Esophagus (tissue), 2 donors: ENCODE results near the gene C2orf49. TPM values are rescaled to one million over a fixed set of nuclear protein-coding genes. Genes with fewer than 3 reads are reported as not detected.

Source experiments
- H3K27ac ChIP-seq, 2 donors: one replicate each; pipeline ENCODE4 v1.5.1; 2013; ENCODE audit warnings: low read depth in 2 of 2, mild to moderate bottlenecking in 2 of 2, inconsistent platforms in 1 of 2, low read length in 1 of 2, moderate library complexity in 1 of 2
- H3K27me3 ChIP-seq, 2 donors: one replicate each; pipeline ENCODE4 v1.6.1; 2013; ENCODE audit warnings: low read length in 2 of 2, control low read depth in 1 of 2, mild to moderate bottlenecking in 1 of 2; ENCODE audit not compliant: insufficient read depth in 2 of 2, control insufficient read depth in 1 of 2
- H3K36me3 ChIP-seq, 2 donors: one replicate each; pipeline ENCODE4 v1.6.1; 2013; ENCODE audit warnings: low read length in 1 of 2; ENCODE audit not compliant: control insufficient read depth in 2 of 2, insufficient read depth in 2 of 2
- H3K4me1 ChIP-seq, 2 donors: one replicate each; pipeline ENCODE4 v1.6.1; 2013; ENCODE audit warnings: low read length in 1 of 2; ENCODE audit not compliant: control insufficient read depth in 2 of 2, insufficient read depth in 2 of 2
- H3K4me3 ChIP-seq, 2 donors: one replicate each; pipeline ENCODE4 v1.5.1; 2013; ENCODE audit warnings: low read length in 2 of 2, mild to moderate bottlenecking in 2 of 2, low read depth in 1 of 2, moderate library complexity in 1 of 2
- H3K9me3 ChIP-seq, 2 donors: one replicate each; pipeline ENCODE4 v1.6.1; 2013; ENCODE audit warnings: mild to moderate bottlenecking in 2 of 2, low read depth in 1 of 2, low read length in 1 of 2, moderate library complexity in 1 of 2; ENCODE audit not compliant: control insufficient read depth in 2 of 2, insufficient read depth in 1 of 2
- WGBS, 2 donors: extraction: QIAGEN DNeasy Blood & Tissue Kit; methylation state at CpG; one replicate each; pipeline ENCODE4 v1.1.7; 2013; 5-methylcytosine and 5-hydroxymethylcytosine counted together
- polyA plus RNA-seq, 2 donors: library from polyadenylated mRNA; stranded (reverse); fragments of 200-250 nt; gene quantifications; one replicate each; pipeline ENCODE4 v1.2.3, GENCODE V29; 2013
- donor health status: healthy with polysubstance abuse.
- donor health status: Bipolar disorder and iron deficiency.

The C2orf49 gene
- polyA plus RNA-seq: 1 to 10 TPM; 6.6 to 8.7 TPM

- peak within 1 kb of the TSS; percentile 59 to 69 for H3K4me3 ChIP-seq
- H3K9me3 ChIP-seq: no peaks in the 10 kb centered on the region
- peak within 1 kb of the TSS; percentile 97 to 98 for H3K27ac ChIP-seq
- H3K27me3 ChIP-seq: no peaks in the 10 kb centered on the region
- H3K36me3 ChIP-seq: peaks cover 3 to 4% of the 10 kb centered on the region in 2 donors
- WGBS, 2 donors: 0% methylated on average over 58 of the region's 58 CpGs
- no peaks in the 10 kb centered on the region for H3K4me1 ChIP-seq
Measured at GRCh38 chr2:105337122-105338019, at the start of gene C2orf49. Gene C2orf49 (plus strand): TSS chr2:105337540. CDS start chr2:105337588, 48 bp downstream.

- Histone ChIP-seq H3K4me3 (no peak overlapping the region), H3K27ac (no peak overlapping the region), H3K36me3 (peaks cover 0 to 17% of the 10 kb centered on the region in 2 donors), H3K27me3 (no peaks in the 10 kb centered on the region), H3K4me1 (no peaks in the 10 kb centered on the region), H3K9me3 (no peaks in the 10 kb centered on the region)
- WGBS, 2 donors: 55 to 65% methylated on average over 5 of the region's 5 CpGs
Measured at GRCh38 chr2:105287692-105288091, 49.6 kb upstream of the C2orf49 start.

GRCh38 chr2:105288133-105288532 is 49.2 kb upstream of the C2orf49 start:
- H3K4me1 ChIP-seq: no peaks in the 10 kb centered on the region
- H3K9me3 ChIP-seq: no peaks in the 10 kb centered on the region
- H3K27me3 ChIP-seq: no peaks in the 10 kb centered on the region
- no peak overlapping the region for H3K27ac ChIP-seq
- peaks cover 0 to 17% of the 10 kb centered on the region in 2 donors for H3K36me3 ChIP-seq
- no peak overlapping the region for H3K4me3 ChIP-seq
- 90 to 93% methylated on average over 7 of the region's 7 CpGs for WGBS, 2 donors

- H3K4me1 ChIP-seq: no peaks in the 10 kb centered on the region
- WGBS, 2 donors: 78 to 86% methylated on average over 6 of the region's 6 CpGs
- no peak overlapping the region for H3K27ac ChIP-seq
- no peaks in the 10 kb centered on the region for H3K27me3 ChIP-seq
- peaks cover 0 to 8% of the 10 kb centered on the region in 2 donors for H3K36me3 ChIP-seq
- H3K9me3 ChIP-seq: no peaks in the 10 kb centered on the region
- no peak overlapping the region for H3K4me3 ChIP-seq
Measured at GRCh38 chr2:105290981-105291660, 46.2 kb upstream of the C2orf49 start.

- Histone ChIP-seq H3K27me3 (no peaks in the 10 kb centered on the region), H3K4me3 (no peak overlapping the region), H3K4me1 (no peaks in the 10 kb centered on the region), H3K27ac (no peak overlapping the region), H3K9me3 (no peaks in the 10 kb centered on the region), H3K36me3 (peaks cover 0 to 8% of the 10 kb centered on the region in 2 donors)
- WGBS, 2 donors: 94 to 95% methylated on average over 2 of the region's 2 CpGs
Measured at GRCh38 chr2:105291981-105292380, 45.4 kb upstream of the C2orf49 start.

- H3K36me3 ChIP-seq: peaks cover 7 to 10% of the 10 kb centered on the region in 2 donors
- no peak overlapping the region for H3K27ac ChIP-seq
- 64 to 72% methylated on average over 6 of the region's 6 CpGs for WGBS, 2 donors
- no peaks in the 10 kb centered on the region for H3K4me1 ChIP-seq
- no peak overlapping the region for H3K4me3 ChIP-seq
- no peaks in the 10 kb centered on the region for H3K27me3 ChIP-seq
- H3K9me3 ChIP-seq: no peaks in the 10 kb centered on the region
Measured at GRCh38 chr2:105294046-105294445, 43.3 kb upstream of the C2orf49 start.

GRCh38 chr2:105294844-105295481 is 42.4 kb upstream of the C2orf49 start:
- no peaks in the 10 kb centered on the region for H3K9me3 ChIP-seq
- WGBS, 2 donors: 35 to 44% methylated on average over 5 of the region's 5 CpGs
- no peaks in the 10 kb centered on the region for H3K4me1 ChIP-seq
- H3K36me3 ChIP-seq: peaks cover 7 to 10% of the 10 kb centered on the region in 2 donors
- no peaks in the 10 kb centered on the region for H3K27me3 ChIP-seq
- H3K27ac ChIP-seq: no peak overlapping the region
- H3K4me3 ChIP-seq: no peak overlapping the region

- H3K4me1 ChIP-seq: no peaks in the 10 kb centered on the region
- WGBS, 2 donors: 72 to 82% methylated on average over 7 of the region's 7 CpGs
- no peaks in the 10 kb centered on the region for H3K27me3 ChIP-seq
- H3K4me3 ChIP-seq: no peak overlapping the region
- no peak overlapping the region for H3K27ac ChIP-seq
- H3K36me3 ChIP-seq: peaks cover 7% of the 10 kb centered on the region in 2 donors
- no peaks in the 10 kb centered on the region for H3K9me3 ChIP-seq
Measured at GRCh38 chr2:105296017-105296611, 41.2 kb upstream of the C2orf49 start.

- Histone ChIP-seq H3K4me3 (no peak overlapping the region), H3K27me3 (no peaks in the 10 kb centered on the region), H3K27ac (no peak overlapping the region), H3K4me1 (no peaks in the 10 kb centered on the region), H3K36me3 (peaks cover 7% of the 10 kb centered on the region in 2 donors), H3K9me3 (no peaks in the 10 kb centered on the region)
- 86 to 88% methylated on average over 7 of the region's 7 CpGs for WGBS, 2 donors
Measured at GRCh38 chr2:105297216-105297615, 40.1 kb upstream of the C2orf49 start.
